NB4 (cell line): ENCODE measurements around the gene SMIM29.

Experiments used
- DNase-seq: peaks from one replicate; pipeline ENCODE4 v3.0.0; 2010; ENCODE audit warnings: low read depth
- H3K4me3 ChIP-seq: one replicate; pipeline ENCODE4 v1.5.1; 2011; ENCODE audit warnings: mild to moderate bottlenecking, low read depth, low read length, moderate library complexity
- CTCF ChIP-seq: IDR thresholded peaks from one replicate; pipeline ENCODE4 v1.5.1; 2012; ENCODE audit warnings: low read depth, low read length
- MYC ChIP-seq: IDR thresholded peaks from 2 replicates; pipeline ENCODE4 v1.6.1; 2011; ENCODE audit warnings: low read depth, low read length
- POLR2A ChIP-seq: IDR thresholded peaks from 2 replicates; pipeline ENCODE4 v1.6.1; 2011; ENCODE audit warnings: mild to moderate bottlenecking; ENCODE audit not compliant: insufficient read length; ENCODE audit errors: extremely low read depth
- TF ChIP-seq, protein P1 (sequence below): IDR thresholded peaks from 2 replicates; pipeline ENCODE4 v1.6.1; 2011; ENCODE audit warnings: low read depth, low read length

The SMIM29 gene

GRCh38 chr6:34248727-34249468, at the start of gene SMIM29:
TSS of gene SMIM29 (minus strand) at chr6:34249006. CDS start at chr6:34247791, 1,215 bp downstream.
- TF ChIP-seq MYC (peak; percentile 58), POLR2A (peak; percentile 44), CTCF (peak; percentile 79)
- TF ChIP-seq, protein P1, sequence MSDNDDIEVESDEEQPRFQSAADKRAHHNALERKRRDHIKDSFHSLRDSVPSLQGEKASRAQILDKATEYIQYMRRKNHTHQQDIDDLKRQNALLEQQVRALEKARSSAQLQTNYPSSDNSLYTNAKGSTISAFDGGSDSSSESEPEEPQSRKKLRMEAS = peak; percentile 59
- peak; percentile 97 for DNase-seq
- H3K4me3 ChIP-seq = peak within 1 kb of the TSS; percentile 80

GRCh38 chr6:34295721-34296120, 46.9 kb upstream of the SMIM29 start:
- H3K4me3 ChIP-seq = no peak overlapping the region
- TF ChIP-seq CTCF = no peak
- TF ChIP-seq MYC = no peak
- no peak for TF ChIP-seq POLR2A
- TF ChIP-seq, protein P1 = no peak
- no peak for DNase-seq

- TF ChIP-seq MYC = no peak
- TF ChIP-seq POLR2A = no peak
- TF ChIP-seq, protein P1 = no peak
- TF ChIP-seq CTCF = no peak
- H3K4me3 ChIP-seq = no peak overlapping the region
- DNase-seq = no peak
These were observed 44.1 kb upstream of the SMIM29 start for GRCh38 chr6:34292954-34293353.

DNA sequence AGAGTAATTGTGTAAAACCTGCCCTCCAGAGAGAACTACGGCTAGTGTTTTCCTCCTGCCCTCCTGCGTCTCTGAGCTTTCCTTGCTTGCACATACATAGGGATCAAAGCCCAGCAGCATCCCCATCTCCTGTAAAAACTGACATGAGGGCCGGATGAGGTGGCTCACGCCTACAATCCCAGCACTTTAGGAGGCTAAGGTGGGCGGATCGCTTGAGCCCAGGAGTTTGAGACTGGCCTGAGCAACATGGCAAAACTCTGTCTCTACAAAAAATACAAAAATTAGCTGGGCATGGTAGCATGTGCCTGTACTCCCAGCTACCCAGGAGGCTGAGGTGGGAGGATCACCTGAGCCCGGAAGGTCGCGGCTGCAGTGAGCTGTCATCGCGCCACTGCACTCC, 40.3 kb upstream of the SMIM29 start:
- DNase-seq = no peak
- TF ChIP-seq POLR2A = no peak
- no peak for TF ChIP-seq MYC
- no peak overlapping the region for H3K4me3 ChIP-seq

GRCh38 chr6:34288581-34288980, 39.8 kb upstream of the SMIM29 start:
- no peak overlapping the region for H3K4me3 ChIP-seq
- DNase-seq = peak; percentile 57
- TF ChIP-seq POLR2A (no peak), CTCF (no peak), MYC (no peak)
- TF ChIP-seq, protein P1 = no peak

- TF ChIP-seq, protein P1 = no peak
- TF ChIP-seq POLR2A = no peak
- no peak for TF ChIP-seq MYC
- no peak for TF ChIP-seq CTCF
- no peak for DNase-seq
These were observed 36.8 kb upstream of the SMIM29 start for GRCh38 chr6:34285448-34286164.

More at GRCh38 chr6:34285448-34286164, 36.8 kb upstream of the SMIM29 start:
- H3K4me3 ChIP-seq = no peak overlapping the region
